ENCODE data around the gene SLX1A.
"Not testable (repeated sequence)": the region's sequence is repeated elsewhere in the genome, so short reads cannot be mapped to it uniquely, and the experiment has no call there.

DNA sequence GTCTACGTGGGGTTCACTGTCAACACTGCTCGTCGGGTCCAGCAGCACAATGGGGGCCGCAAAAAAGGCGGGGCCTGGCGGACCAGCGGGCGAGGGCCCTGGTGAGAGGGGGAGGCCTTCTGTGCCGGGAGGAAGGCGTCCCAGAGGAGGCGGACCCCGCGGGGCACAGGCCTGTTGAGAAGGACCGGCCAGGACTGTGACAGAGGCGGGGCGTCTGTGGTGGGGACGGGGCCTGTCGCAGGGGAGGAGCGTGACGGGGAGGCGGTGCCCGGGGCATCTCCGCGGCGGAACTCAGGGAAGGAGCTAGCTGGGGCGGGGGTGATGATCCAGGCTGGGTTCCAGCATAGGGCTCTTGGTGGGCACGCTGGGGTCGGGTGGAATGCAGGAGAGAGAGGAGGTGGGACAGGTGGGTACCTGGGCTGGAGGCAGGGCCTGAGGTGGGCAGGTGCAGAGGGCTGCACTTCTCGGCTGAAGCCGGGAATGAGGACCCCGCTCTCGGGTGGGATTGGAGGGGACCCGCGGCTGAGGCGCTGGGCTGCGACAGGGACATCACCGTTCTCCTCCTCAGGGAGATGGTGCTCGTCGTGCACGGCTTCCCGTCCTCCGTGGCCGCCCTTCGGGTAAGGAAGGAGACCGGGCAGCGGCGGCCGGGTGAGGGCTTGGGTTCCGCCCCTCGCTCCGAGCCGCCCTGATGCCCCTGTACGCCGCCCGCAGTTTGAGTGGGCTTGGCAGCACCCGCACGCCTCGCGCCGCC lies 674 bp downstream of the SLX1A start:
- TF ChIP-seq, protein P1, sequence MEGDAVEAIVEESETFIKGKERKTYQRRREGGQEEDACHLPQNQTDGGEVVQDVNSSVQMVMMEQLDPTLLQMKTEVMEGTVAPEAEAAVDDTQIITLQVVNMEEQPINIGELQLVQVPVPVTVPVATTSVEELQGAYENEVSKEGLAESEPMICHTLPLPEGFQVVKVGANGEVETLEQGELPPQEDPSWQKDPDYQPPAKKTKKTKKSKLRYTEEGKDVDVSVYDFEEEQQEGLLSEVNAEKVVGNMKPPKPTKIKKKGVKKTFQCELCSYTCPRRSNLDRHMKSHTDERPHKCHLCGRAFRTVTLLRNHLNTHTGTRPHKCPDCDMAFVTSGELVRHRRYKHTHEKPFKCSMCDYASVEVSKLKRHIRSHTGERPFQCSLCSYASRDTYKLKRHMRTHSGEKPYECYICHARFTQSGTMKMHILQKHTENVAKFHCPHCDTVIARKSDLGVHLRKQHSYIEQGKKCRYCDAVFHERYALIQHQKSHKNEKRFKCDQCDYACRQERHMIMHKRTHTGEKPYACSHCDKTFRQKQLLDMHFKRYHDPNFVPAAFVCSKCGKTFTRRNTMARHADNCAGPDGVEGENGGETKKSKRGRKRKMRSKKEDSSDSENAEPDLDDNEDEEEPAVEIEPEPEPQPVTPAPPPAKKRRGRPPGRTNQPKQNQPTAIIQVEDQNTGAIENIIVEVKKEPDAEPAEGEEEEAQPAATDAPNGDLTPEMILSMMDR (IDR thresholded peaks at IDR 0.05): not testable (repeated sequence)
- not testable (repeated sequence) for TF ChIP-seq EP300 (IDR thresholded peaks at IDR 0.05; ENCODE audit: low read depth); POLR2A (IDR thresholded peaks at IDR 0.05)

Data from transverse colon (tissue), 3 donors.